Aorta (tissue), 5 donors: ENCODE results near the gene ACTBL2. TPM values are rescaled to one million over a fixed set of nuclear protein-coding genes. Genes with fewer than 3 reads are reported as not detected.

Experiments
- ATAC-seq: fragments of 200-7000 bp; cut with Tn5 transposase; one replicate; pipeline ENCODE4 v1.9.1; 2022; ENCODE audit warnings: moderate library complexity; ENCODE audit not compliant: low FRiP score
- DNase-seq, 2 donors: peaks; one replicate each; pipeline ENCODE4 v3.0.0-alpha.2; 2020
- H3K27ac ChIP-seq, 2 donors: one replicate each; pipeline ENCODE4 v1.5.1; 2013; ENCODE audit warnings: low read length in 2 of 2, mild to moderate bottlenecking in 2 of 2, moderate library complexity in 2 of 2, control low read depth in 1 of 2, inconsistent platforms in 1 of 2, low read depth in 1 of 2
- H3K27me3 ChIP-seq, 2 donors: one replicate each; pipeline ENCODE4 v1.6.1; 2013; ENCODE audit warnings: control low read depth in 1 of 2, low read length in 1 of 2, mild to moderate bottlenecking in 1 of 2, moderate library complexity in 1 of 2; ENCODE audit not compliant: insufficient read depth in 2 of 2, control insufficient read depth in 1 of 2
- H3K36me3 ChIP-seq, 2 donors: one replicate each; pipeline ENCODE4 v1.6.1; 2013; ENCODE audit warnings: control low read depth in 1 of 2, low read length in 1 of 2, mild to moderate bottlenecking in 1 of 2; ENCODE audit not compliant: insufficient read depth in 2 of 2, control insufficient read depth in 1 of 2
- H3K4me1 ChIP-seq, 2 donors: one replicate each; pipeline ENCODE4 v1.6.1; 2013; ENCODE audit warnings: low read length in 2 of 2, control low read depth in 1 of 2, mild to moderate bottlenecking in 1 of 2, moderate library complexity in 1 of 2; ENCODE audit not compliant: insufficient read depth in 2 of 2, control insufficient read depth in 1 of 2
- H3K4me3 ChIP-seq, 2 donors: one replicate each; pipeline ENCODE4 v1.5.1; 2013; ENCODE audit warnings: low read length in 2 of 2, control low read depth in 1 of 2, mild to moderate bottlenecking in 1 of 2
- H3K9me3 ChIP-seq: one replicate; pipeline ENCODE4 v1.6.1; 2013; ENCODE audit warnings: mild to moderate bottlenecking, low read length; ENCODE audit not compliant: control insufficient read depth
- whole genome bisulfite sequencing, 2 donors: extraction: QIAGEN DNeasy Blood & Tissue Kit; methylation state at CpG; one replicate each; pipeline ENCODE4 v1.1.7; 2013; 5-methylcytosine and 5-hydroxymethylcytosine counted together
- intact Hi-C, 2 donors: fragments of 100-400 bp; cut with DNase I; formaldehyde crosslinking; loops; one replicate each; pipeline versions ENCODE4 v1.14.2 to v1.15.0; 2022
- polyA plus RNA-seq, 2 donors: library from polyadenylated mRNA; stranded (reverse); fragments of 200-250 nt; gene quantifications; one replicate each; pipeline ENCODE4 v1.2.3, GENCODE V29; 2013
- total RNA-seq, 2 donors: library from RNA; stranded (reverse); fragmentation: NEBNext Ultra II Directional; extraction: Animal tissue kit (Norgen Biotek cat#: 25700); gene quantifications; one replicate each; pipeline ENCODE4 v1.2.1, GENCODE V29; 2021
- donor health status: healthy with polysubstance abuse.
- donor health status: Bipolar disorder and iron deficiency.
- donor health status: DM: no; HTN: no; CAD: no.
- donor health status: DM: no; HTN: no; CAD: no.
- donor health status: DM: yes; HTN: yes; CAD: no.

Gene ACTBL2
- total and polyA plus RNA-seq, 4 donors, result not detected

DNA sequence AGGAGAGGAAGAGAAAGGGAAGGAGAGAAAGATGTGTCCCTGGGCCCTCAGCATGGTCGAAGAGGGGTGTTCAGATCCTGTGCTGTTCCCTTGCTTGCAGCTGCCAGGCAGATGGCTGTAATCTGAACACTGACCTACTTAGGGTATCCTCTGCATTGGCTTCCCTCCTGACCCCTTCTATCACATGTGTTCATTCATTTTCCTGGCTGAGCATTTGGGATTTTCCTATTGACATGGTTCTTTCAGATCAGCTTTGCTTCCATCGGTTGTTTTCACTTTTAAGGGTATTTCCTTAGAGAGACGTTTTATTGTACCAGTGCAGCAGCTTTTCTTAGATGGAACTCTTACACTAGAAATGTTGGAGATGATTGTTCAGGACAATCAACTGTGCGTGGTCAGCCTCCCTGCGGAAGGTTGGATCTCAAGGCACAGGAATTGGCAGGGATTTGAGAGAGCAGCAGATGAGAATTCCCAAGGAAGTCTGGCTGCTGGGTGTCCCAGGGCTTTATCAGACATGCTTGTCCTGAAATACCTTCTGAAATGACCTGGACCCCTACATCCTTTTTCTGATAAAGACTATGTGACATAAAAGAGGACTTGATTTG lies 26.0 kb downstream of the ACTBL2 start:
- intact Hi-C loops, result no loop called here
- ATAC-seq, result no peak
- whole genome bisulfite sequencing, 2 donors, result 38 to 55% methylated on average over 5 of the region's 5 CpGs

DNA sequence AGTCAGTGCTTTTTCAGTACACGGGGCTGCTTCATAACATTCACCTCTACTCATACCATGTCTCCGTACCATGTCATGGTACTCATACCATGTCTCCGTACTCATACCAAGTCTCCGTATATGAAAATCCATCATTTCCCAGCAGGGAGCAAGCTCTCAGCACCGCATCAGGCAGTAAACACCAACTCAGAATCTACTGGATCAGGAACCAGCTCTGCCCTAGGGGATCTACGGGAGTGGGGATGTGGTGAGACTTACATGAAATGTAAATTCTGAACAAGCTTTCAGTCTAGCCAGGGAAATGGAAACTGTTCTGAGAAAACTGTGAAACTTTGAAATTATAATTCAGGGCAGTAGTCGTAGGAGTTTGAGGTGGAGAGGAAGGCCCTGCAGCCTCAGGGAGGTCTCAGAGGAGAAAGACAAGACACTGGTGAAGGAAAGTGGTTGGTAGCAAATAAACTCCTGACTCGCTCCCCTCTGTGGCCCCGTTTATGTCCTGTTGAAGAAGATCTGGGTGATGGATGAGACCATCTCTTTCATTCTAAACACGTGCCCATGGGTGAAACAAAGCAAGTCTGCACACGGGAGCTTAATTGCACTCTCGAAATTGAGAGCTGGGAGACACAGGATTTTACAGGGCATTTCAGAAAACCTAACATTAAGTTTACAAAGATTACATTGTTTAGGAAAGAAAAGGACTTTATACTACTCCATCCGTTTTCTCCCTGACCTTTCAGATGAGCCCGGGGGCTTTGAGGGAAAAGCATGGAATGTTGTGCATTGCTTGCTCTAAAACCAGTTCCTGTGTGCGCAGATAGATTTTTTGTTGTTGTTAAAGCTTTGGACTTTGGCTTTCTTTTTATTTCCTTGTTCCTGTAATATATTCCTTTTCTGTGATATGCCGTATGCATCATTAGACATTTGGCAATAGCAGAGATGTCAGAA lies 26.8 kb downstream of the ACTBL2 start:
- Histone ChIP-seq H3K9me3 (no peaks in the 10 kb centered on the region), H3K36me3 (no peaks in the 10 kb centered on the region), H3K27me3 (no peaks in the 10 kb centered on the region), H3K4me3 (no peak overlapping the region), H3K27ac (no peak overlapping the region), H3K4me1 (peaks cover 0 to 9% of the 10 kb centered on the region in 2 donors)
- DNase-seq, result no peak
- intact Hi-C loops, result no loop called here
- 78 to 81% methylated on average over 16 of the region's 16 CpGs for WGBS, 2 donors
- no peak for ATAC-seq

More for the DNA sequence above, 26.0 kb downstream of the ACTBL2 start:
- Histone ChIP-seq H3K4me1 (peaks cover 0 to 7% of the 10 kb centered on the region in 2 donors), H3K9me3 (no peaks in the 10 kb centered on the region), H3K27me3 (no peaks in the 10 kb centered on the region), H3K36me3 (no peaks in the 10 kb centered on the region), H3K27ac (no peak overlapping the region), H3K4me3 (no peak overlapping the region)
- DNase-seq, result no peak

DNA sequence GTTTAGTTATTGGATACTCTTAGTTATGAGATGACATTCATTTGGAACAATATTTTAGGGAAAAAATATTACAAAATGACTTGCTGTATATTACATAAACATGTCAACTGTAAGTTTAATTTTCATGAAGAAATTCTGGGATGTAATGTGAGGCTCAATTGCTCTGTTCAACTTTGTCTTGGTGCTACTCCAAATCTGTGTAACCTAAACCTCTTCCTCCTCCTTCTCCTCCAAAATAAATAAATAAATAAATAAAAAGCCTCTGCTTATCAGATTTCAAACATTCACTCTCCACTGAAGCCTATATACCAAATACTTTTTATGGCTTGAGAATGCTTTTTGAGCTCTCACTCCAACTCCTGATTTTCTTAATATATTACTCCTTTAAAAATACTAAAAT lies 27.7 kb downstream of the ACTBL2 start:
- ATAC-seq (no peak), DNase-seq (no peak)
- Histone ChIP-seq H3K4me3 (no peak overlapping the region), H3K9me3 (no peaks in the 10 kb centered on the region), H3K36me3 (no peaks in the 10 kb centered on the region), H3K27ac (no peak overlapping the region), H3K4me1 (peaks cover 5 to 10% of the 10 kb centered on the region in 2 donors), H3K27me3 (no peaks in the 10 kb centered on the region)
- intact Hi-C loops, result loop anchor here in 1 of 2 donors (5.0 kb wide), 2 partner anchors 37 to 48 kb away; no protein-coding TSS in a partner anchor

DNA sequence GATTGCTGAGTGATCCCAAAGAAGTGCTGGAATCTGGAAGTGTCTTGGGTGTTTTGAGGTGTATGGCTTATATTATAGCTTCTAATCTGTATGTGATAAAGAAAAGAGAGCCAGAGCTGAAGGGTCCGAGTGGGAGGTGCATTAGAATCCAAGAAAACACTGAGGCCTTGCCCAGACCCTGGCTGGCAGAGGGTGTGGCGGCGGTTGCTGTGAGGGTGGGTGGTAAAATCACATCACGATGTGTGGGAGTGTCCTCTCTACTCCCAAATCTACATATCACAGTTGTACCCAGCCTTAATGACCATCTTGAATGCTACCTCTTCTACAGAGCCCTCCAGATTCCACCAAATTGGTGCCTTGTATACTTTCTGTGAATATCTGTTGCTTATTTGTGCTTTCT lies 28.9 kb downstream of the ACTBL2 start:
- Histone ChIP-seq H3K9me3 (no peaks in the 10 kb centered on the region), H3K4me1 (peaks cover 6 to 13% of the 10 kb centered on the region in 2 donors), H3K36me3 (no peaks in the 10 kb centered on the region), H3K27ac (peak overlapping the region; percentile 50 to 51), H3K27me3 (no peaks in the 10 kb centered on the region), H3K4me3 (no peak overlapping the region)
- no peak for ATAC-seq
- 94 to 99% methylated on average over 4 of the region's 4 CpGs for WGBS, 2 donors
- intact Hi-C loops, result loop anchor here in 1 of 2 donors (5.0 kb wide), 2 partner anchors 39 to 46 kb away; no protein-coding TSS in a partner anchor
- DNase-seq, result no peak

DNA sequence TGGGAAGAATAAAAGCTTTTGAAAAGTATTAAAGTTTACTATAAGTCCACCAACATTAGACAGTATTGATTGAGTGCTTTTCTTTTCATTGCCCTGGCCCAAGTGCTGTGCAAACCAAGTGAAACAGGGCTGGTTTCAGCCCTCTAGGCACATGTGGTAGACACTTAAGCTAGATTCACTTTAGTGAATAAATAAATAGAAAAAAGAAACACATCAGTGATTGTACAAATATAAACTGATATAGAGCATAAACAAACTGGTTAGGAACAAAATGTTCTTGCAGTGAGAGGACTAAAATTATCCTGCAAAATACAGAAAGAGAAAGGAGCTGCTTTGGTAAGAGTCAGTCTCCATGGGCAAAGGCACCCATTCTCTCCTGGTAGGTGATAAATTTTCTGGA lies 29.7 kb downstream of the ACTBL2 start:
- intact Hi-C loops, result loop anchor here in 1 of 2 donors (5.0 kb wide), 2 partner anchors 39 to 46 kb away; no protein-coding TSS in a partner anchor
- peak; percentile 33 for ATAC-seq

DNA sequence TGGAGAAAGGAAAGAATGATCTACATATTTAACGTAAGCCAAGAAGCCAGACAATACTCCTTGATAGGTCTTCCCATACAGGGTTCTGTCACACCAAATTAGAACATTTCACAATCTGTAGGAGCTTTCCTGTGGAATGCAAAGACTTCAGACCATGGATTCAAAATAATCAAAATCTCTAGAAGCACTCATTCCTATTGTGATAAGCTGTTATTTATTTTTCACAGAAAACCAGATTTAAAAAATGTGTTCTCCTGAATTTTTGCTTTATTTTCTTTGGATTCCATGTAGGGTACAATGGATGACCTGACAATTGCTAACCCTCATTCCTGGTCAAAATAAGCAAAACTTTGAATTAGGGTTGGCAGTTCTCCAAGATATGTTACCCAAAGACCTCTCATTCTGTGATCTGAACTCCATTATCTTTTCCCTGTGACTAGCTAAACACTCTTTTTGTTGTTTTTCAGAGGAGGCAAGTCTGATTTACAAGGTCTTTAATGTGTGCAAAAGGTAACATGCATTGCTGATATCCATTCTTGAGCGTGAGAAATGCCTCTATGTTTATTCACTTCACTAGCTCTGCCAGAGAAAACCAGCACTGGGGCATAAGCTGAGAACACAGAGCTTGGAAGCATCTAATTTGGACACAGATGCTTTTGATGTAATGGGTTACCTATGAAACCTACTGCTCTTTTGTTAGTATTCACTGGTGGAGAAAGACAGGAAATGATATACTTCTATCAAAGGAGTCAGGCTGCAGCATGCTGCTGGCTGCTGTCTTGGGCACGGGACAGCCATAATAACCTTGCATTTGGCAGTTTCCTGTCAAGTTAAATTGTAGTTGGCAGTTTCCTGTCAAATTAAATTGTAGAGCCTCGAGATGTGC lies 31.4 kb downstream of the ACTBL2 start:
- peak overlapping the region; percentile 43 to 71 for H3K27ac ChIP-seq
- intact Hi-C loops, result loop anchor here in 1 of 2 donors (5.0 kb wide), 2 partner anchors 41 to 44 kb away; no protein-coding TSS in a partner anchor
- ATAC-seq, result no peak

More for the DNA sequence above, 29.7 kb downstream of the ACTBL2 start:
- no peaks in the 10 kb centered on the region for H3K36me3 ChIP-seq
- H3K4me3 ChIP-seq, result no peak overlapping the region
- H3K4me1 ChIP-seq, result peaks cover 8 to 13% of the 10 kb centered on the region in 2 donors
- H3K27me3 ChIP-seq, result no peaks in the 10 kb centered on the region
- peak overlapping the region; percentile 68 to 97 for H3K27ac ChIP-seq
- no peaks in the 10 kb centered on the region for H3K9me3 ChIP-seq
- no peak for DNase-seq

DNA sequence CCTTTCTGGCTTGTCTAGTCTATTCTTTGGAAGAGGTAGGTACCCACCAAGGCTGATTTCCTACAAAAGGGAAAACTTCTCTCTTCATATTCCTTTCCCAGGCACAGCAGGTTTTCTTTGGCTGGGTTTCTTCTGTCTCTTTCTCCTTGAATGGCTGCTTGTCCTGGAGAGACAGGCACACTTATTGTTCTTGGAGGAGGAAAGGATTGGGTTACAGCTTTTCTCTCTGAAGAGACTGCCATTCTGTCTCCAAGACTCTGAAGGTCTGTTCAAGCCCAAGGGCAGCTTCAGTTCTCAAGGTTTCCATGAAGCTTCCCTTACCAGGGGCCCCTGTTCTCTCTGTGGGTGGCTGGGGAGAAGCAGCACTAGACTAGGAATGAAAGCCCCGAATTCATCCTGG lies 33.9 kb downstream of the ACTBL2 start:
- WGBS, 2 donors, result 5 to 13% methylated on average over 1 of the region's 1 CpG

More for the DNA sequence above, 31.4 kb downstream of the ACTBL2 start:
- Histone ChIP-seq H3K36me3 (no peaks in the 10 kb centered on the region), H3K4me1 (peaks cover 8 to 13% of the 10 kb centered on the region in 2 donors), H3K4me3 (no peak overlapping the region), H3K9me3 (no peaks in the 10 kb centered on the region), H3K27me3 (no peaks in the 10 kb centered on the region)
- WGBS, 2 donors, result 0 to 2% methylated on average over 4 of the region's 4 CpGs
- no peak for DNase-seq

DNA sequence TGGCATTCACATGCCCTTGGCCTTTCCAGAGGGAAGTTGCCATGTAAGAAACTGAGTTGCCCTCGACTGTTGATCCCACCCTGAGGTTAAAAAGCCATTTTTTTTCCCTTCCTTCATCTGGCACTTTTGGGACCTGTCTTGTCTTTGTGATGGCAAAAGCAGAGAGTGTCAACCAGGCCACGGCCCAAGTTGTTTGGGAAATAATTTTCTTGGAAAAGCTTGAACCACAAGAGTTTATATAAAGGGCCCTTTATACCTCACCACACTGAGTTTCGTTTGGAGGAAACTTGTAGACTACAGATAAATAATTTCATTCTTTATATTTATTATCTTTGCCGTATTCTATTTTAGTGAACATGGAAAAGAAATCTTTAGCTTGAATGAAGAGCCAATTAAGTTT lies 34.3 kb downstream of the ACTBL2 start:
- WGBS, 2 donors, result 4 to 9% methylated on average over 4 of the region's 4 CpGs
- Histone ChIP-seq H3K4me1 (peaks cover 8 to 12% of the 10 kb centered on the region in 2 donors), H3K4me3 (no peak overlapping the region), H3K36me3 (no peaks in the 10 kb centered on the region), H3K27me3 (no peaks in the 10 kb centered on the region), H3K9me3 (no peaks in the 10 kb centered on the region), H3K27ac (peak overlapping the region in 1 of 2 donors; percentile 64)
- intact Hi-C loops, result no loop called here
- DNase-seq, result no peak
- ATAC-seq, result no peak

More for the DNA sequence above, 33.9 kb downstream of the ACTBL2 start:
- Histone ChIP-seq H3K36me3 (no peaks in the 10 kb centered on the region), H3K4me3 (no peak overlapping the region), H3K27ac (peak overlapping the region; percentile 74 to 84), H3K4me1 (peaks cover 8 to 13% of the 10 kb centered on the region in 2 donors), H3K9me3 (no peaks in the 10 kb centered on the region), H3K27me3 (no peaks in the 10 kb centered on the region)
- intact Hi-C loops, result no loop called here
- DNase-seq (no peak), ATAC-seq (no peak)
